ENCODE results near the gene EHMT1.
"Not testable (repeated sequence)": the region's sequence is repeated elsewhere in the genome, so short reads cannot be mapped to it uniquely, and the experiment has no call there.

The EHMT1 gene

GRCh38 chr9:137879566-137880150, 260.9 kb downstream of the EHMT1 start:
- TF ChIP-seq CTCF (IDR thresholded peaks at IDR 0.05; ENCODE audit: low read depth, low read length, missing control alignments): no peak
- DNase-seq (ENCODE audit: extremely low read depth, low read depth): no peak
- no peak overlapping the region for H3K4me3 ChIP-seq (replicated peaks; ENCODE audit: low read depth, low read length)

- DNase-seq (ENCODE audit: extremely low read depth, low read depth): no peak
- no peak overlapping the region for H3K4me3 ChIP-seq (replicated peaks; ENCODE audit: low read depth, low read length)
- no peak for TF ChIP-seq CTCF (IDR thresholded peaks at IDR 0.05; ENCODE audit: low read depth, low read length, missing control alignments)
These were observed 261.6 kb downstream of the EHMT1 start for GRCh38 chr9:137880160-137880975.

- H3K4me3 ChIP-seq (replicated peaks; ENCODE audit: low read depth, low read length): no peak overlapping the region
- no peak for DNase-seq (ENCODE audit: extremely low read depth, low read depth)
- no peak for TF ChIP-seq CTCF (IDR thresholded peaks at IDR 0.05; ENCODE audit: low read depth, low read length, missing control alignments)
These were observed 262.2 kb downstream of the EHMT1 start for GRCh38 chr9:137880976-137881530.

GRCh38 chr9:137881591-137882505, 263.0 kb downstream of the EHMT1 start:
- TF ChIP-seq CTCF (IDR thresholded peaks at IDR 0.05; ENCODE audit: low read depth, low read length, missing control alignments): no peak
- H3K4me3 ChIP-seq (replicated peaks; ENCODE audit: low read depth, low read length): no peak overlapping the region
- no peak for DNase-seq (ENCODE audit: extremely low read depth, low read depth)

- no peak for TF ChIP-seq CTCF (IDR thresholded peaks at IDR 0.05; ENCODE audit: low read depth, low read length, missing control alignments)
- H3K4me3 ChIP-seq (replicated peaks; ENCODE audit: low read depth, low read length): no peak overlapping the region
- no peak for DNase-seq (ENCODE audit: extremely low read depth, low read depth)
These were observed 263.7 kb downstream of the EHMT1 start for GRCh38 chr9:137882506-137882821.

GRCh38 chr9:137883977-137884376, 265.2 kb downstream of the EHMT1 start:
- not testable (repeated sequence) for H3K4me3 ChIP-seq (replicated peaks; ENCODE audit: low read depth, low read length); DNase-seq (ENCODE audit: extremely low read depth, low read depth)

- DNase-seq (ENCODE audit: extremely low read depth, low read depth): not testable (repeated sequence)
These were observed 265.7 kb downstream of the EHMT1 start for GRCh38 chr9:137884547-137884946.

GRCh38 chr9:137885121-137885520, 266.3 kb downstream of the EHMT1 start:
- not testable (repeated sequence) for H3K4me3 ChIP-seq (replicated peaks; ENCODE audit: low read depth, low read length); DNase-seq (ENCODE audit: extremely low read depth, low read depth)

More at GRCh38 chr9:137884547-137884946, 265.7 kb downstream of the EHMT1 start:
- not testable (repeated sequence) for H3K4me3 ChIP-seq (replicated peaks; ENCODE audit: low read depth, low read length)

All from HFF-Myc (cell line).